K562 (cell line): Measurements from ENCODE around the gene NOP14. TPM values are rescaled to one million over a fixed set of nuclear protein-coding genes. Genes with fewer than 3 reads are reported as not detected.

Experiments
- CREBBP ChIP-seq: IDR thresholded peaks from one replicate; pipeline ENCODE4 v1.6.1; 2012; ENCODE audit warnings: low read depth, mild to moderate bottlenecking, control low read depth, inconsistent platforms, low read length
- EP400 ChIP-seq: fragments of 450-650 bp; IDR thresholded peaks from 2 replicates; pipeline ENCODE4 v1.6.1; 2017; ENCODE audit warnings: antibody characterized with exemption, mild to moderate bottlenecking, moderate library complexity
- GATAD2A ChIP-seq: fragments of 450-650 bp; IDR thresholded peaks from 2 replicates; pipeline ENCODE4 v1.6.1; 2017
- GTF2A2 ChIP-seq: IDR thresholded peaks from 2 replicates; pipeline ENCODE4 v1.6.1; 2016; ENCODE audit warnings: mild to moderate bottlenecking, missing genetic modification characterization, missing compliant biosample characterization
- ID3 ChIP-seq, 2 experiments: fragments of 250-450 bp in 1 of 2; fragments of 450-650 bp in 1 of 2; sonication (Bioruptor Pico) in 1 of 2; IDR thresholded peaks; 2 replicates each; pipeline versions ENCODE4 v1.6.1 to v1.8.0; 2016 to 2021; ENCODE audit warnings: mild to moderate bottlenecking in 2 of 2, moderate library complexity in 2 of 2, missing compliant biosample characterization in 1 of 2, missing genetic modification characterization in 1 of 2
- NCOA2 ChIP-seq, 2 experiments: fragments of 450-650 bp; IDR thresholded peaks; 2 replicates each; pipeline ENCODE4 v1.6.1; 2018; ENCODE audit warnings: mild to moderate bottlenecking in 2 of 2, moderate library complexity in 1 of 2; ENCODE audit not compliant: partially characterized antibody in 2 of 2
- NR2F6 ChIP-seq: fragments of 450-650 bp; formaldehyde crosslinking; IDR thresholded peaks from 2 replicates; pipeline ENCODE4 v1.4.0; 2020; ENCODE audit warnings: mild to moderate bottlenecking
- SMAD1 ChIP-seq: fragments of 150-350 bp; IDR thresholded peaks from 2 replicates; pipeline ENCODE4 v1.6.1; 2014; ENCODE audit warnings: low read length, low read depth; ENCODE audit not compliant: partially characterized antibody
- SRSF1 ChIP-seq: fragments of 200-400 bp; formaldehyde crosslinking; IDR thresholded peaks from 2 replicates; pipeline ENCODE4 v1.6.1; 2017; ENCODE audit warnings: mild to moderate bottlenecking, low read depth, low read length, moderate library complexity
- ZNF274 ChIP-seq: IDR thresholded peaks from 2 replicates; pipeline ENCODE4 v1.6.1; 2011; ENCODE audit warnings: low read depth, mild to moderate bottlenecking, low read length, moderate library complexity, borderline replicate concordance
- ZNF407 ChIP-seq: fragments of 450-650 bp; IDR thresholded peaks from 2 replicates; pipeline ENCODE4 v1.6.1; 2016; ENCODE audit warnings: low read depth
- ZNF445 ChIP-seq: fragments of 250-450 bp; sonication (Bioruptor Pico); IDR thresholded peaks from 2 replicates; pipeline ENCODE4 v1.4.0; 2020; ENCODE audit warnings: low read depth, mild to moderate bottlenecking, moderate library complexity
- ZNF695 ChIP-seq: fragments of 450-650 bp; formaldehyde crosslinking; IDR thresholded peaks from 2 replicates; pipeline ENCODE4 v1.4.0; 2020; ENCODE audit warnings: mild to moderate bottlenecking, moderate library complexity
- polyA plus RNA-seq, 8 experiments: library from polyadenylated mRNA; depleted of rRNA in 4 of 8; stranded (reverse) in 5 of 8; unstranded in 3 of 8; fragments of >200 nt; fragmentation: Nextera tagmentation in 2 of 8; fragmentation: Illumina TruSeq in 1 of 8; extraction: Ambion mirVana in 2 of 8; extraction: Trizol in 1 of 8; gene quantifications; 2 replicates each; pipeline versions ENCODE4 v1.2.1 to v1.2.3, GENCODE V29; 2011 to 2014; ENCODE audit warnings: inconsistent platforms in 1 of 8, missing spikeins in 1 of 8
- total RNA-seq, 7 experiments: library from RNA; depleted of rRNA in 6 of 7; stranded (reverse); fragments of >200 nt in 6 of 7; fragmentation: Illumina TruSeq in 2 of 7; extraction: Trizol in 2 of 7; gene quantifications; 2 replicates each; pipeline versions ENCODE4 v1.2.1 to v1.2.3, GENCODE V29; 2011 to 2021; ENCODE audit warnings: low replicate concordance in 1 of 7

NOP14 gene
- total and polyA plus RNA-seq, 9 of the 15 experiments (the other 6 are each of a cell fraction or from before 2014, with no cell fraction given), result 12.7 to 76.0 (median 50.9) TPM

GRCh38 chr4:2923141-2923551, 40.1 kb downstream of the NOP14 start (continued):
- TF ChIP-seq SMAD1, result no peak
- no peak for TF ChIP-seq NR2F6 (CRISPR knock-in tag)
- no peak for TF ChIP-seq SRSF1
- no peak for TF ChIP-seq CREBBP
- TF ChIP-seq EP400, result no peak
- TF ChIP-seq ZNF695 (CRISPR knock-in tag), result no peak
- no peak for TF ChIP-seq GATAD2A
- no peak for TF ChIP-seq ZNF274
- TF ChIP-seq ZNF407, result no peak
- TF ChIP-seq GTF2A2 (tag), result no peak
- TF ChIP-seq NCOA2 (IDR thresholded peaks at IDR 0.05; ENCODE audit: partially characterized antibody in 2 of 2), result no peak
- TF ChIP-seq ZNF445 (CRISPR knock-in tag), result no peak
- no peak for TF ChIP-seq ID3 (CRISPR knock-in tag; IDR thresholded peaks at IDR 0.05)
- no peak for TF ChIP-seq ID3 (tag; IDR thresholded peaks at IDR 0.05)
